Activated CD4-positive, alpha-beta memory T cell treated with anti-CD3 and anti-CD28 coated beads, Interleukin-2, amount 10 ng/mL, durations not matched to agents 7 days and 5 days (primary cell): Measurements from ENCODE around the gene LOC101059915.
"Not testable (repeated sequence)": the region's sequence is repeated elsewhere in the genome, so short reads cannot be mapped to it uniquely, and the experiment has no call there.

Experiments
- CTCF ChIA-PET: fragments of 350-600 bp; sonication (Branson Sonifier 250); formaldehyde crosslinking; loops from one replicate; lab custom pipeline; 2021; ENCODE audit warnings: antibody characterized with exemption, inconsistent platforms; lab: Charles Lee
- POLR2A ChIA-PET: fragments of 350-600 bp; sonication (Branson Sonifier 250); formaldehyde crosslinking; loops from one replicate; lab custom pipeline; 2021; ENCODE audit warnings: antibody characterized with exemption; lab: Charles Lee
- DNase-seq: peaks from one replicate; pipeline ENCODE4 v3.0.0-alpha.2; 2020
- H3K27ac Mint-ChIP-seq: one replicate; pipeline ENCODE4 v1.8.0; 2021; ENCODE audit warnings: mild to moderate bottlenecking, mixed read lengths
- H3K27me3 Mint-ChIP-seq: one replicate; pipeline ENCODE4 v1.8.0; 2021; ENCODE audit warnings: mixed read lengths
- H3K36me3 Mint-ChIP-seq: one replicate; pipeline ENCODE4 v1.8.0; 2021; ENCODE audit warnings: low read depth, mixed read lengths
- H3K4me1 Mint-ChIP-seq: one replicate; pipeline ENCODE4 v1.8.0; 2021; ENCODE audit warnings: mixed read lengths
- H3K4me3 Mint-ChIP-seq: one replicate; pipeline ENCODE4 v1.8.0; 2021; ENCODE audit warnings: mild to moderate bottlenecking, mixed read lengths
- H3K9me3 Mint-ChIP-seq: one replicate; pipeline ENCODE4 v1.8.0; 2021; ENCODE audit warnings: mixed read lengths

LOC101059915 gene

GRCh38 chrX:71650333-71650969 is 16.9 kb upstream of the LOC101059915 start:
- CTCF ChIA-PET = interaction anchor here (0.8 to 1.8 kb wide), 4 partner anchors 27 to 55 kb away, joined by 3 to 4 read pairs (median 4); partner anchors contain the start of gene CXCR3
- no peaks in the 10 kb centered on the region for H3K36me3 Mint-ChIP-seq
- H3K27me3 Mint-ChIP-seq = peaks cover 4% of the 10 kb centered on the region
- DNase-seq = peak; percentile 45
- no peak overlapping the region for H3K4me3 Mint-ChIP-seq
- H3K27ac Mint-ChIP-seq = no peak overlapping the region
- H3K4me1 Mint-ChIP-seq = peaks cover 20% of the 10 kb centered on the region
- POLR2A ChIA-PET = interaction anchor here (1.1 to 1.7 kb wide), 2 partner anchors 32 to 35 kb away, joined by 3 to 8 read pairs; partner anchors contain the start of gene CXCR3
- no peaks in the 10 kb centered on the region for H3K9me3 Mint-ChIP-seq

GRCh38 chrX:71652405-71652804 is 14.9 kb upstream of the LOC101059915 start:
- Mint-ChIP-seq H3K36me3 (no peaks in the 10 kb centered on the region), H3K27me3 (peaks cover 15% of the 10 kb centered on the region), H3K4me1 (peaks cover 25% of the 10 kb centered on the region), H3K9me3 (no peaks in the 10 kb centered on the region), H3K27ac (no peak overlapping the region), H3K4me3 (no peak overlapping the region)
- ChIA-PET CTCF (interaction anchor here (0.7 to 2.1 kb wide), 16 partner anchors 10 to 248 kb away, joined by 3 to 9 read pairs (median 4); partner anchors contain the start of gene CXCR3), POLR2A (interaction anchor here (1.7 kb wide), 1 partner anchor 31 kb away, joined by 5 read pairs; no protein-coding TSS in a partner anchor)
- peak; percentile 60 for DNase-seq

- Mint-ChIP-seq H3K4me1 (peaks cover 25% of the 10 kb centered on the region), H3K27me3 (peaks cover 15% of the 10 kb centered on the region), H3K27ac (no peak overlapping the region), H3K9me3 (no peaks in the 10 kb centered on the region), H3K4me3 (no peak overlapping the region), H3K36me3 (no peaks in the 10 kb centered on the region)
- CTCF ChIA-PET = interaction anchor here (1.2 to 1.6 kb wide), 2 partner anchors 11 to 45 kb away, joined by 3 read pairs; no protein-coding TSS in a partner anchor
- POLR2A ChIA-PET = no interaction called here
- DNase-seq = no peak
Observed at GRCh38 chrX:71653344-71653743, 14.0 kb upstream of the LOC101059915 start.

GRCh38 chrX:71657267-71657666 is 10.1 kb upstream of the LOC101059915 start:
- H3K9me3 Mint-ChIP-seq = no peaks in the 10 kb centered on the region
- POLR2A ChIA-PET = no interaction called here
- no peak for DNase-seq
- H3K27me3 Mint-ChIP-seq = peaks cover 15% of the 10 kb centered on the region
- H3K27ac Mint-ChIP-seq = no peak overlapping the region
- H3K4me1 Mint-ChIP-seq = peaks cover 11% of the 10 kb centered on the region
- H3K36me3 Mint-ChIP-seq = no peaks in the 10 kb centered on the region
- CTCF ChIA-PET = no interaction called here
- no peak overlapping the region for H3K4me3 Mint-ChIP-seq

- no peak for DNase-seq
- H3K9me3 Mint-ChIP-seq = no peaks in the 10 kb centered on the region
- no peaks in the 10 kb centered on the region for H3K36me3 Mint-ChIP-seq
- H3K27me3 Mint-ChIP-seq = peaks cover 13% of the 10 kb centered on the region
- no peak overlapping the region for H3K27ac Mint-ChIP-seq
- H3K4me3 Mint-ChIP-seq = no peak overlapping the region
- H3K4me1 Mint-ChIP-seq = peaks cover 24% of the 10 kb centered on the region
- ChIA-PET POLR2A (no interaction called here), CTCF (no interaction called here)
Observed at GRCh38 chrX:71659342-71659741, 8.0 kb upstream of the LOC101059915 start.

- POLR2A ChIA-PET = no interaction called here
- no peaks in the 10 kb centered on the region for H3K36me3 Mint-ChIP-seq
Observed at GRCh38 chrX:71659959-71660358, 7.4 kb upstream of the LOC101059915 start.

GRCh38 chrX:71660562-71661416 is 6.6 kb upstream of the LOC101059915 start:
- no peaks in the 10 kb centered on the region for H3K9me3 Mint-ChIP-seq
- DNase-seq = no peak
- H3K4me3 Mint-ChIP-seq = no peak overlapping the region
- no peaks in the 10 kb centered on the region for H3K36me3 Mint-ChIP-seq
- POLR2A ChIA-PET = no interaction called here
- no peak overlapping the region for H3K27ac Mint-ChIP-seq
- H3K4me1 Mint-ChIP-seq = peaks cover 24% of the 10 kb centered on the region
- peaks cover 11% of the 10 kb centered on the region for H3K27me3 Mint-ChIP-seq
- CTCF ChIA-PET = no interaction called here

More at GRCh38 chrX:71659959-71660358, 7.4 kb upstream of the LOC101059915 start:
- Mint-ChIP-seq H3K4me3 (no peak overlapping the region), H3K9me3 (no peaks in the 10 kb centered on the region), H3K27ac (no peak overlapping the region), H3K27me3 (peaks cover 11% of the 10 kb centered on the region), H3K4me1 (peaks cover 24% of the 10 kb centered on the region)
- no peak for DNase-seq
- CTCF ChIA-PET = no interaction called here

GRCh38 chrX:71661919-71662318 is 5.4 kb upstream of the LOC101059915 start:
- ChIA-PET POLR2A (no interaction called here), CTCF (no interaction called here)
- Mint-ChIP-seq H3K4me3 (no peak overlapping the region), H3K4me1 (peaks cover 19% of the 10 kb centered on the region), H3K9me3 (no peaks in the 10 kb centered on the region), H3K36me3 (no peaks in the 10 kb centered on the region), H3K27me3 (peaks cover under 1% of the 10 kb centered on the region), H3K27ac (no peak overlapping the region)
- DNase-seq = no peak

- H3K36me3 Mint-ChIP-seq, CTCF ChIA-PET, POLR2A ChIA-PET, H3K27me3 Mint-ChIP-seq, H3K9me3 Mint-ChIP-seq: not testable (repeated sequence)
- peak; percentile 33 for DNase-seq
- H3K27ac Mint-ChIP-seq = peak overlapping the region; percentile 2
- H3K4me3 Mint-ChIP-seq = peak overlapping the region; percentile 50
- peaks cover 19% of the 10 kb centered on the region for H3K4me1 Mint-ChIP-seq
Observed at GRCh38 chrX:71662654-71663053, 4.7 kb upstream of the LOC101059915 start.

GRCh38 chrX:71663238-71663637 is 4.1 kb upstream of the LOC101059915 start:
- DNase-seq = peak; percentile 59
- H3K4me3 Mint-ChIP-seq, H3K27ac Mint-ChIP-seq, H3K36me3 Mint-ChIP-seq, H3K9me3 Mint-ChIP-seq, H3K27me3 Mint-ChIP-seq, POLR2A ChIA-PET: not testable (repeated sequence)
- H3K4me1 Mint-ChIP-seq = peaks cover 19% of the 10 kb centered on the region
- CTCF ChIA-PET = interaction anchor here (0.9 kb wide), 1 partner anchor 57 kb away, joined by 3 read pairs; no protein-coding TSS in a partner anchor

- H3K27ac Mint-ChIP-seq = not testable (repeated sequence)
- CTCF ChIA-PET = interaction anchor here (0.9 kb wide), 1 partner anchor 58 kb away, joined by 3 read pairs; no protein-coding TSS in a partner anchor
Observed at GRCh38 chrX:71664202-71664601, 3.1 kb upstream of the LOC101059915 start.

GRCh38 chrX:71664889-71665491 is 2.4 kb upstream of the LOC101059915 start:
- ChIA-PET POLR2A (no interaction called here), CTCF (no interaction called here)
- Mint-ChIP-seq H3K36me3 (no peaks in the 10 kb centered on the region), H3K27me3 (no peaks in the 10 kb centered on the region), H3K4me3 (no peak overlapping the region), H3K27ac (no peak overlapping the region), H3K9me3 (no peaks in the 10 kb centered on the region), H3K4me1 (peaks cover 19% of the 10 kb centered on the region)
- DNase-seq = no peak

More at GRCh38 chrX:71664202-71664601, 3.1 kb upstream of the LOC101059915 start:
- H3K27me3 Mint-ChIP-seq, H3K36me3 Mint-ChIP-seq, POLR2A ChIA-PET, H3K4me3 Mint-ChIP-seq, H3K9me3 Mint-ChIP-seq: not testable (repeated sequence)
- H3K4me1 Mint-ChIP-seq = peaks cover 19% of the 10 kb centered on the region
- DNase-seq = peak; percentile 29

GRCh38 chrX:71665747-71666146 is 1.6 kb upstream of the LOC101059915 start:
- no peak overlapping the region for H3K27ac Mint-ChIP-seq

More at GRCh38 chrX:71665747-71666146, 1.6 kb upstream of the LOC101059915 start:
- POLR2A ChIA-PET = no interaction called here
- H3K4me1 Mint-ChIP-seq = peaks cover 26% of the 10 kb centered on the region
- CTCF ChIA-PET = no interaction called here
- no peaks in the 10 kb centered on the region for H3K27me3 Mint-ChIP-seq
- DNase-seq = no peak
- H3K9me3 Mint-ChIP-seq = no peaks in the 10 kb centered on the region
- H3K36me3 Mint-ChIP-seq = no peaks in the 10 kb centered on the region
- no peak overlapping the region for H3K4me3 Mint-ChIP-seq
